HEK293T (cell line): ENCODE measurements around the gene SAA2.
"Not testable (repeated sequence)": the region's sequence is repeated elsewhere in the genome, so short reads cannot be mapped to it uniquely, and the experiment has no call there.

Experiments used
- CTCF ChIA-PET: fragments of 350-600 bp; formaldehyde crosslinking; extraction: SDS; loops from one replicate; lab custom pipeline; 2021; ENCODE audit warnings: antibody characterized with exemption, inconsistent platforms; lab: Yijun Ruan, JAX
- POLR2A ChIA-PET: fragments of 350-600 bp; formaldehyde crosslinking; extraction: SDS; loops from one replicate; lab custom pipeline; 2020; ENCODE audit warnings: antibody characterized with exemption, inconsistent platforms; lab: Yijun Ruan, JAX
- DNase-seq: peaks from one replicate; pipeline ENCODE4 v3.0.0; 2012; ENCODE audit warnings: mixed read lengths; ENCODE audit errors: extremely low spot score
- ARNT ChIP-seq: fragments of 450-650 bp; IDR thresholded peaks from 2 replicates; pipeline ENCODE4 v1.6.1; 2017; ENCODE audit warnings: mild to moderate bottlenecking
- BHLHE40 ChIP-seq: fragments of 450-650 bp; IDR thresholded peaks from 2 replicates; pipeline ENCODE4 v1.6.1; 2016; ENCODE audit warnings: mild to moderate bottlenecking, moderate library complexity, borderline replicate concordance
- CTBP1 ChIP-seq: fragments of 450-650 bp; IDR thresholded peaks from 2 replicates; pipeline ENCODE4 v1.6.1; 2016; ENCODE audit warnings: borderline replicate concordance
- ELF4 ChIP-seq: fragments of 450-650 bp; IDR thresholded peaks from 2 replicates; pipeline ENCODE4 v1.6.1; 2017; ENCODE audit warnings: antibody characterized with exemption
- FOXA1 ChIP-seq: fragments of 450-650 bp; IDR thresholded peaks from 2 replicates; pipeline ENCODE4 v1.6.1; 2016; ENCODE audit warnings: mild to moderate bottlenecking
- FOXK2 ChIP-seq: fragments of 450-650 bp; IDR thresholded peaks from 2 replicates; pipeline ENCODE4 v1.6.1; 2016; ENCODE audit warnings: mild to moderate bottlenecking
- FOXM1 ChIP-seq: fragments of 450-650 bp; IDR thresholded peaks from 2 replicates; pipeline ENCODE4 v1.6.1; 2017; ENCODE audit warnings: mild to moderate bottlenecking, borderline replicate concordance
- HDGF ChIP-seq: fragments of 450-650 bp; IDR thresholded peaks from 2 replicates; pipeline ENCODE4 v1.6.1; 2017; ENCODE audit warnings: antibody characterized with exemption, borderline replicate concordance
- L3MBTL2 ChIP-seq: fragments of 450-650 bp; conservative IDR thresholded peaks from 2 replicates; pipeline ENCODE4 v1.6.1; 2016; ENCODE audit warnings: mild to moderate bottlenecking
- LEF1 ChIP-seq: fragments of 450-650 bp; IDR thresholded peaks from 2 replicates; pipeline ENCODE4 v1.6.1; 2017; ENCODE audit warnings: mild to moderate bottlenecking, borderline replicate concordance
- NFRKB ChIP-seq: fragments of 450-650 bp; IDR thresholded peaks from 2 replicates; pipeline ENCODE4 v1.6.1; 2016; ENCODE audit warnings: mild to moderate bottlenecking, moderate library complexity
- PKNOX1 ChIP-seq: fragments of 450-650 bp; IDR thresholded peaks from 2 replicates; pipeline ENCODE4 v1.6.1; 2016
- SP1 ChIP-seq: fragments of 450-650 bp; IDR thresholded peaks from 2 replicates; pipeline ENCODE4 v1.6.1; 2017
- SUZ12 ChIP-seq: fragments of 450-650 bp; IDR thresholded peaks from 2 replicates; pipeline ENCODE4 v1.6.1; 2016; ENCODE audit warnings: mild to moderate bottlenecking
- TARDBP ChIP-seq: fragments of 450-650 bp; IDR thresholded peaks from 2 replicates; pipeline ENCODE4 v1.6.1; 2016
- ZNF384 ChIP-seq: fragments of 450-650 bp; IDR thresholded peaks from 2 replicates; pipeline ENCODE4 v1.6.1; 2016

SAA2 gene

GRCh38 chr11:18264677-18265555 is 16.4 kb upstream of the SAA2 start:
- ChIA-PET CTCF (no interaction called here), POLR2A (no interaction called here)
- DNase-seq, result no peak
- no peak for TF ChIP-seq ARNT
- TF ChIP-seq ELF4, result no peak
- no peak for TF ChIP-seq SUZ12
- no peak for TF ChIP-seq L3MBTL2
- TF ChIP-seq FOXM1, result no peak
- TF ChIP-seq FOXA1, result no peak
- no peak for TF ChIP-seq PKNOX1
- TF ChIP-seq NFRKB, result no peak
- TF ChIP-seq BHLHE40, result no peak
- no peak for TF ChIP-seq LEF1
- TF ChIP-seq TARDBP, result no peak
- no peak for TF ChIP-seq FOXK2
- no peak for TF ChIP-seq HDGF
- no peak for TF ChIP-seq CTBP1
- TF ChIP-seq ZNF384, result no peak
- no peak for TF ChIP-seq SP1

DNA sequence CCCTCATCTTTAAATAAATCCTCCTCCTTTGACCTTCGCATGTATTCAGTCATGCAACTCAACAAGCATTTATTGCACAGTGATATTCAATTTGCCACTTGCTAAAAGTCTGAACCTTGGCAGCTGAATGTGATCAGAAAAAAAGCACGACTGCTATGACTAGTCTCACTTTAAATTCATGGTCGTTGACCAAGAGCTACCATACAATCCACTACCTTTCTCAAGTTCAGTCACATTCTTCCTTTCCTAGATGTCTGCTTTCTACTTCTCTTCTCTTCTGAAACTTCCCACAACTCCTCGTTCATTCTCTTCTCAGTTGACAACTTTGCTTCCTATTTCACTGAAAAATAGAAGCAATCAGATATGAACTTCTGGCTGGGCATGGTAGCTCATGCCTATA is 15.6 kb upstream of the SAA2 start:
- CTCF ChIA-PET, result no interaction called here
- TF ChIP-seq TARDBP, result no peak
- TF ChIP-seq L3MBTL2, result no peak
- TF ChIP-seq SP1, result no peak
- DNase-seq, result no peak
- POLR2A ChIA-PET, result no interaction called here

GRCh38 chr11:18262681-18263350 is 14.3 kb upstream of the SAA2 start:
- CTCF ChIA-PET, POLR2A ChIA-PET, DNase-seq: not testable (repeated sequence)

DNA sequence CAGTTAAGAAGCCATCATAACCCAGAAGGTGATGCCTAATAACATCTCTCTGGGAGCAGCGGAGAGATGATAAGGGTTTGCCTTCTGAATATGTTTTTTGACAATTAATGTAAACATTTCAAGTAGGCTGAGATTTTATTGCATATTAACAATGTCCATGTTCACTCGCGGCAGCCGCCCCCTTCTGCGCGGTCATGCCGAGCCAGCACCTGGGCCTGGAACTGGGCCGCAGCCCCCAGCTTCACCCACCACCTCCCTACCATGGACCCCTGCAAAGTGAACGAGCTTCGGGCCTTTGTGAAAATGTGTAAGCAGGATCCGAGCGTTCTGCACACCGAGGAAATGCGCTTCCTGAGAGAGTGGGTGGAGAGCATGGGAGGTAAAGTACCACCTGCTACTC is 13.3 kb upstream of the SAA2 start:
- CTCF ChIA-PET, result no interaction called here
- no peak for TF ChIP-seq LEF1
- POLR2A ChIA-PET, result no interaction called here
- DNase-seq, result no peak

DNA sequence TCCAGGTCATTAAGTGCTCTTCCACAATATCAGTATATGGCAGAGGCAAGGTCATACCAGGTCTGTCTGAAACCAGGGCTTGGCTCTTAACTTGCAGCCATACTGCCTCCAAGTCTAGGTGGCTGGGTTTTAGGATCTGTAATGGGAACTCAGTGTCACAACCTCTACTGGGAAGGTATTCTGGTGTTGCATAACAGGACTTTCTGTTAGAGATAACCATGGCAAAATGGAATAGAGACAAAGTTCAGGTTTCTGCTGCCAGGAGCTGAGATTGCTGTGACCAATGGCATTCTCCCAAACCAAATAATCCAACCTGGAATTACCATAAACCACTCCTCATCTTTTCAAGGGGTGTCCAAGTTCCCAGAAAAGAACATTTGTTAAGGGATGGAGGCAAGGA is 10.8 kb upstream of the SAA2 start:
- DNase-seq, result no peak
- TF ChIP-seq LEF1, result no peak
- TF ChIP-seq NFRKB, result no peak
- TF ChIP-seq TARDBP, result no peak
- no peak for TF ChIP-seq FOXM1
- TF ChIP-seq CTBP1, result no peak
- TF ChIP-seq FOXA1, result no peak
- TF ChIP-seq L3MBTL2, result no peak
- no peak for TF ChIP-seq SP1
- TF ChIP-seq BHLHE40, result no peak
- no peak for TF ChIP-seq PKNOX1
- no peak for TF ChIP-seq FOXK2
- no peak for TF ChIP-seq HDGF
- POLR2A ChIA-PET, result no interaction called here
- CTCF ChIA-PET, result interaction anchor here (0.6 kb wide), 1 partner anchor 205 kb away, joined by 6 read pairs; no protein-coding TSS in a partner anchor

DNA sequence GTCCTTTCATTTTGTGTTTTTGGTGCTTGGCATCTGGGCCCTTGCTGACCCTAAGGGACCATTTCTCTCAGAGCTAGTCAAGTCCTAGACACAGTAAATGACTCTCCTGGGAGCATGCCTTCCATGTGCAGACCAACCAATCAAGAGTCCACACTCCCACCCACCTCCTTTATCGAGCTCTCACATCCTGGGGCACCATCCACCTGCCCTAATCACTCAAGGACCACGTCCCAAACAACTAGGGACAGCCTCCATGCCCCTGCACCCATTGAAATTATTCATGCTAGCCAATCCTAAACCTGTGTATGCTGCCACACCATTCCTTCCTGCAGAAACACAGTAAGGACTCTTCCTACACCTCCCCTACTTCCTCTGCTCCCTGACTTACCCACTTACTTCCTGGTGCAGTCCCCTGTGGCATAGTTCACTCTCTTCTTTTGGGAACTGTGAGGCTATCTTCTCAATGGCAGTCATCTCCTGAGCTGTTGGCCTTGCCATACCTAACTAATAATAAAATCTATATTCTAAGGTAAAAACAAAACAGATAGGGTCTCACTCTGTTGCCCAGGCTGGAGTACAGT is 6.4 kb upstream of the SAA2 start:
- POLR2A ChIA-PET, result no interaction called here
- TF ChIP-seq TARDBP (no peak), BHLHE40 (no peak), L3MBTL2 (no peak), FOXM1 (no peak), SUZ12 (no peak), SP1 (no peak)
- DNase-seq, result no peak
- CTCF ChIA-PET, result no interaction called here

DNA sequence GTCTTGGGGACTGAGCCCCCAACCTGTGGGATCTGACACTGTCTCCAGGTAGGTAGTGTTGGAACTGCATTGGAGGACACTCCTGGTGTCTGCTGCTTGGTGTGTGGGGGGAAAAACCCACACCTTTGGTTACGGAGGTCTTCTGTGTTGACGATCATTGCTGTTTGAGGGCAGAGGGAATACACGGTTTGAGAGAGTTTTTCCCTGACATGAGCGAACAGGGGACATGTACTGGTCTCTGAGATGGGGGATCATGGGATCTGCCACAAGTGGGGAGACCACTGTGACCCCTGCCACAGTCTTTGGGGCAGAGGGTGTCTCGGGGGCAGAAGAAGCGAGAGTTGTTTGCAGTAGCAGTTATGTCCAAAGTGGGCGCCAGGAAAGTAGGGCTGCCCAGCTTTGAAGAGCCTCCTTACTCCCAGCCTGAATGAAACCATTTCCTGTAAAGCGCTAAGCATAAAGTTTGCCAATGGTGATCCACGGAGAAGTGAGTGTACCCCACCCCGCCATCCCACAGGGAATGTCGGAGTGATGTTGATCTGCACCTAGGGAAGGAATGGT is 5.4 kb upstream of the SAA2 start:
- CTCF ChIA-PET, result no interaction called here
- TF ChIP-seq HDGF (no peak), ZNF384 (no peak), FOXM1 (no peak), FOXA1 (no peak), SUZ12 (no peak)
- POLR2A ChIA-PET, result no interaction called here
- no peak for DNase-seq
